IPS-NIHi11 (cell line): ENCODE data around the gene FKBP1A.
"Not testable (repeated sequence)": the region's sequence is repeated elsewhere in the genome, so short reads cannot be mapped to it uniquely, and the experiment has no call there.

ENCODE experiments used
- DNase-seq: peaks from one replicate; pipeline ENCODE4 v3.0.0; 2012; ENCODE audit warnings: mixed read lengths, low spot score

FKBP1A gene

GRCh38 chr20:1362484-1362883, 30.4 kb downstream of the FKBP1A start:
- no peak for DNase-seq

GRCh38 chr20:1360094-1360846, 32.6 kb downstream of the FKBP1A start:
- DNase-seq = no peak

GRCh38 chr20:1357921-1358671, 34.8 kb downstream of the FKBP1A start:
- DNase-seq = no peak

GRCh38 chr20:1353956-1354355, 38.9 kb downstream of the FKBP1A start:
- DNase-seq = no peak

- no peak for DNase-seq
Measured at GRCh38 chr20:1346315-1346969, 46.4 kb downstream of the FKBP1A start.

GRCh38 chr20:1345756-1346093, 47.1 kb downstream of the FKBP1A start:
- DNase-seq = no peak

- DNase-seq = no peak
Measured at GRCh38 chr20:1345030-1345755, 47.7 kb downstream of the FKBP1A start.

- not testable (repeated sequence) for DNase-seq
Measured at GRCh38 chr20:1343446-1344124, 49.3 kb downstream of the FKBP1A start.

GRCh38 chr20:1341561-1342265, 51.1 kb downstream of the FKBP1A start:
- no peak for DNase-seq

- DNase-seq = no peak
Measured at GRCh38 chr20:1338801-1339200, 54.1 kb downstream of the FKBP1A start.

- DNase-seq = no peak
Measured at GRCh38 chr20:1338096-1338495, 54.8 kb downstream of the FKBP1A start.

- no peak for DNase-seq
Measured at GRCh38 chr20:1337441-1337840, 55.4 kb downstream of the FKBP1A start.

- DNase-seq = peak; percentile 55
Measured at GRCh38 chr20:1336699-1337367, 56.0 kb downstream of the FKBP1A start.

GRCh38 chr20:1335961-1336698, 56.7 kb downstream of the FKBP1A start:
- no peak for DNase-seq

GRCh38 chr20:1334761-1335160, 58.1 kb downstream of the FKBP1A start:
- no peak for DNase-seq

- no peak for DNase-seq
Measured at GRCh38 chr20:1334370-1334731, 58.5 kb downstream of the FKBP1A start.

GRCh38 chr20:1333462-1334369, 59.1 kb downstream of the FKBP1A start:
- no peak for DNase-seq

- DNase-seq = no peak
Measured at GRCh38 chr20:1332749-1333300, 60.0 kb downstream of the FKBP1A start.
